ENCODE results near the gene FOLH1. TPM values are rescaled to one million over a fixed set of nuclear protein-coding genes. Genes with fewer than 3 reads are reported as not detected.
"Not testable (repeated sequence)": the region's sequence is repeated elsewhere in the genome, so short reads cannot be mapped to it uniquely, and the experiment has no call there.

The FOLH1 gene
- total RNA-seq, 1 experiment from 2014 or later = not detected

DNA sequence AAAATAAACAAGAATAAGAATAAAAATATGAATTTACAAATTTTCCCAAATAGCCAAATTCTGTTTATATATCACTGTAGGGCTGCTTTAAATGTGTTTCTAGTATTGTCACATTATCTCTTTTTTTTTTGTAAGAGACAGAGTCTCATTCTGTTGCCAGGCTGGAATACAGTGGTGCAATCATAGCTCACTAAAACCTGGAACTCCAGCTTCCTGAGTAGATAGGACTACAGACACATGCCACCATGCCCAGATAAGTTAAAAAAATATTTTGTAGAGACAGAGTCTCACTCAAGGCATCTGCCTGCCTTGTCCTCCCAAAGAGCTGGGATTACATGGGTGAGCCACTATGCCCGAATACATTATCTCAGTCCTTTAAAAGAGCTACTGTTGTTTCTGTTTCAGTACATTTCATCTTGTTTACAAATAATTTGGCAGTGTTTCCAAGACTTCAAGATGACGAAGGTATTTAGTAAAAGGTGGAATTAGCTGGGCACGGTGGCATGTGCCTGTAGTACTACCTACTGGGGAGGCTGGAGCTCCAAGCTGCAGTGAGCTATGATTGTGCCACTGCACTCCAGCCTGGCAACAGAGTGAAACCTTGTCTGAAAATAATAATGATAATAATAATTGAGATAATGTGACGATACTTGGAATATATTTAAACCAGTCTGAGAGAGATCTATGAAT, 6.0 kb downstream of the FOLH1 start:
- CTCF ChIA-PET = no interaction called here
- H3K27me3 Mint-ChIP-seq (ENCODE audit: low read depth) = peaks cover 2% of the 10 kb centered on the region
- no peak for TF ChIP-seq ATF2 (CRISPR knock-in tag; IDR thresholded peaks at IDR 0.05; ENCODE audit: borderline replicate concordance, low read depth)

GRCh38 chr11:49196775-49197174, 11.6 kb downstream of the FOLH1 start:
- POLR2A ChIA-PET, H3K4me3 Mint-ChIP-seq: not testable (repeated sequence)

More for the DNA sequence above, 6.0 kb downstream of the FOLH1 start:
- Mint-ChIP-seq H3K27ac (no peak overlapping the region), H3K4me3 (no peak overlapping the region), H3K36me3 (peaks cover 25% of the 10 kb centered on the region), H3K4me1 (no peaks in the 10 kb centered on the region), H3K9me3 (peaks cover 47% of the 10 kb centered on the region)
- ATAC-seq (no peak), DNase-seq (ENCODE audit: low spot score) (no peak)
- POLR2A ChIA-PET = no interaction called here

GRCh38 chr11:49196002-49196401, 12.4 kb downstream of the FOLH1 start:
- H3K27ac Mint-ChIP-seq; CTCF ChIA-PET; H3K27me3 Mint-ChIP-seq (ENCODE audit: low read depth); ATAC-seq; H3K4me1 Mint-ChIP-seq; POLR2A ChIA-PET; DNase-seq (ENCODE audit: low spot score); H3K4me3 Mint-ChIP-seq: not testable (repeated sequence)
- Mint-ChIP-seq H3K36me3 (peaks cover 33% of the 10 kb centered on the region), H3K9me3 (peaks cover 46% of the 10 kb centered on the region)

More at GRCh38 chr11:49196775-49197174, 11.6 kb downstream of the FOLH1 start:
- Mint-ChIP-seq H3K9me3 (peaks cover 38% of the 10 kb centered on the region), H3K36me3 (peaks cover 26% of the 10 kb centered on the region)
- CTCF ChIA-PET; ATAC-seq; DNase-seq (ENCODE audit: low spot score); H3K27me3 Mint-ChIP-seq (ENCODE audit: low read depth); H3K27ac Mint-ChIP-seq; H3K4me1 Mint-ChIP-seq: not testable (repeated sequence)

DNA sequence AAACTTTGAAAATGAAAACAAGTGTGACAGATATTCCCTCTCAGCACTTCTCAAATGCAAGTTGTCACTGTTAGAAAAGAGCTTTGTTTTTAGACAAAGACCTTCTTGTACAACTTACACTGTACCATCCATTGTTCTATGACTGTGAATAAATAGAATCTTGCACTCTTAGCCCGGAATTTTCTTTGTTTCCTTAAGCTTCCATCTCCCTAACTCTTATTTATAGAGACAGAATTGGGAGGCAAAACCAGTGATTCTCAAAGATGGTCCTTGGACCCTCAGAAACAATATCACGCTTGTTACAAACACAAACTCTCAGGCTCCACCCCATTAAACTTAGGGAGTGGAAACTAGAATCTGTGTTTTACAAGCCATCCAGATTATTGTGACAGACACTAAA, 18.1 kb downstream of the FOLH1 start:
- H3K4me1 Mint-ChIP-seq; H3K27me3 Mint-ChIP-seq (ENCODE audit: low read depth); H3K27ac Mint-ChIP-seq; H3K4me3 Mint-ChIP-seq; DNase-seq (ENCODE audit: low spot score); ATAC-seq; POLR2A ChIA-PET; CTCF ChIA-PET: not testable (repeated sequence)
- Mint-ChIP-seq H3K36me3 (peaks cover 35% of the 10 kb centered on the region), H3K9me3 (peaks cover 52% of the 10 kb centered on the region)

GRCh38 chr11:49186225-49186624, 22.2 kb downstream of the FOLH1 start:
- DNase-seq (ENCODE audit: low spot score); H3K4me3 Mint-ChIP-seq; ATAC-seq; POLR2A ChIA-PET; H3K27me3 Mint-ChIP-seq (ENCODE audit: low read depth); CTCF ChIA-PET; H3K4me1 Mint-ChIP-seq; H3K27ac Mint-ChIP-seq: not testable (repeated sequence)
- Mint-ChIP-seq H3K9me3 (peaks cover 54% of the 10 kb centered on the region), H3K36me3 (peaks cover 29% of the 10 kb centered on the region)

GRCh38 chr11:49185597-49185996, 22.8 kb downstream of the FOLH1 start:
- H3K27ac Mint-ChIP-seq; DNase-seq (ENCODE audit: low spot score); CTCF ChIA-PET; POLR2A ChIA-PET; H3K4me3 Mint-ChIP-seq; H3K27me3 Mint-ChIP-seq (ENCODE audit: low read depth); ATAC-seq; H3K4me1 Mint-ChIP-seq: not testable (repeated sequence)
- Mint-ChIP-seq H3K9me3 (peaks cover 51% of the 10 kb centered on the region), H3K36me3 (peaks cover 29% of the 10 kb centered on the region)

- CTCF ChIA-PET; H3K4me3 Mint-ChIP-seq; H3K27ac Mint-ChIP-seq; DNase-seq (ENCODE audit: low spot score); ATAC-seq; H3K4me1 Mint-ChIP-seq; POLR2A ChIA-PET; H3K27me3 Mint-ChIP-seq (ENCODE audit: low read depth): not testable (repeated sequence)
- peaks cover 31% of the 10 kb centered on the region for H3K36me3 Mint-ChIP-seq
- H3K9me3 Mint-ChIP-seq = peaks cover 53% of the 10 kb centered on the region
These were observed 23.6 kb downstream of the FOLH1 start for GRCh38 chr11:49184756-49185155.

DNA sequence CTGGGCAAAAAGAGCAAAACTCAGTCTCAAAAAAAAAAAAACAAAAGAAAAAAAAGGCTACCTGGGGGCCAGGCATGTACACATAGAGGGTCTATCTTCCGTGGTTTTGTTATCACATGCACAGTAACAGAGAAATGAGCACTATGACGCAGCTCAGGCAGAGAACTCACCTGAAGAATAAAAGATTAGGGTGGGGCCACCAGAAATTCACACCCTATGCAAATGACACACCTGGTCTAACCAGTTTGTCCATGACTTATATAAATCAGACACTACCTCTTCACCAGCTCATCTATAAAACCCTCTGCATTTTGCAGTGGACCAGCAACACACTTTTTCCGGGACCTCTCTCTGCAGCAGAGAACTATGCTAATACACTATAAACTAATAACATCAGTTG, 30.5 kb downstream of the FOLH1 start:
- H3K27ac Mint-ChIP-seq; POLR2A ChIA-PET; H3K27me3 Mint-ChIP-seq (ENCODE audit: low read depth); H3K4me3 Mint-ChIP-seq; DNase-seq (ENCODE audit: low spot score); H3K4me1 Mint-ChIP-seq; ATAC-seq; CTCF ChIA-PET: not testable (repeated sequence)
- Mint-ChIP-seq H3K36me3 (peaks cover 42% of the 10 kb centered on the region), H3K9me3 (peaks cover 49% of the 10 kb centered on the region)

GRCh38 chr11:49175378-49175777, 33.0 kb downstream of the FOLH1 start:
- H3K27me3 Mint-ChIP-seq (ENCODE audit: low read depth); H3K4me3 Mint-ChIP-seq; ATAC-seq; POLR2A ChIA-PET; H3K4me1 Mint-ChIP-seq; DNase-seq (ENCODE audit: low spot score); H3K27ac Mint-ChIP-seq; CTCF ChIA-PET: not testable (repeated sequence)
- H3K9me3 Mint-ChIP-seq = peaks cover 49% of the 10 kb centered on the region
- peaks cover 43% of the 10 kb centered on the region for H3K36me3 Mint-ChIP-seq

- CTCF ChIA-PET; DNase-seq (ENCODE audit: low spot score); H3K27ac Mint-ChIP-seq; ATAC-seq; H3K4me3 Mint-ChIP-seq; H3K27me3 Mint-ChIP-seq (ENCODE audit: low read depth); H3K4me1 Mint-ChIP-seq; POLR2A ChIA-PET: not testable (repeated sequence)
- peaks cover 38% of the 10 kb centered on the region for H3K36me3 Mint-ChIP-seq
- H3K9me3 Mint-ChIP-seq = peaks cover 43% of the 10 kb centered on the region
These were observed 33.6 kb downstream of the FOLH1 start for GRCh38 chr11:49174691-49175366.

DNA sequence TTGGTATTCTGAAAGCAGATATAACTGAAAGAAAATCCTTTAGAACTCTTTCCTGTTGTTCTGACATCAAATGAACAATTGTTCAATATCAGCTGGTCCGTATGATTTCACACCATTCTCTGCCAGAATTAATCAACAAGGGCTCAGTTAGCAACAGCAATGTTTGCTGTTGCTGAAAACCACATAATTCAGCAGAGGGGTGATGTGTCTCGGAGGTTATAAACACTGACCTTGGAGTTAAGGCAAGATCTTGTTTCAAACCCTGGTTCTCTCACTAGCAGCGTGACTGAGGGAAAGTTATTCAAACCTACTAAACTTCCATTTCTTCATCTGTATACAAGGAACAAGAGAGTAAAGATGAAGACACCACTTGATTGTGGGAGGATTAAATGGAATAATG, 36.8 kb downstream of the FOLH1 start:
- peaks cover 38% of the 10 kb centered on the region for H3K36me3 Mint-ChIP-seq
- DNase-seq (ENCODE audit: low spot score); ATAC-seq; H3K27me3 Mint-ChIP-seq (ENCODE audit: low read depth); H3K4me3 Mint-ChIP-seq; POLR2A ChIA-PET; H3K27ac Mint-ChIP-seq; CTCF ChIA-PET; H3K4me1 Mint-ChIP-seq: not testable (repeated sequence)
- H3K9me3 Mint-ChIP-seq = peaks cover 45% of the 10 kb centered on the region

DNA sequence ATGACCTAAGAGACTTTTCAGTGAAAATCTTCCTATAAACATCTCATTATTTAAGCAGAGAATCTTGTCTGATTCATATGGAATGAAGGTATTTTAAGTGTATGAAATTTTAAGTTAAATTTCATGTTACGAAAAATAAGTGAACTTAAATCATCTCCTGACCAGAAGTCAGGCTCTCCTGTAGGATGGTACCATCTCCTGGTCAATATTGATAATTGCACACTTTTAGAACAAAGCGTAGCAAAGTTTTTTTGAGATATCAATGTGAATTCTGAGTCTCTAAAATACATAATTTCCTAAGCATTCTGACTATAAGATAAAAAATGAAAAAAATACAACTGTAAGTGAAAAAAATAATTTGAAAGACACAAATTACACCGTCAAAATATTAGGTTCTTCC, 38.8 kb downstream of the FOLH1 start:
- H3K4me1 Mint-ChIP-seq, ATAC-seq: not testable (repeated sequence)

More for the DNA sequence above, 38.8 kb downstream of the FOLH1 start:
- Mint-ChIP-seq H3K9me3 (peaks cover 54% of the 10 kb centered on the region), H3K36me3 (peaks cover 46% of the 10 kb centered on the region)
- H3K4me3 Mint-ChIP-seq; DNase-seq (ENCODE audit: low spot score); POLR2A ChIA-PET; H3K27me3 Mint-ChIP-seq (ENCODE audit: low read depth); CTCF ChIA-PET; H3K27ac Mint-ChIP-seq: not testable (repeated sequence)

All from WTC11 (cell line).